Vagina (tissue), 2 donors: Measurements from ENCODE around the gene TMPRSS5. TPM values are rescaled to one million over a fixed set of nuclear protein-coding genes. Genes with fewer than 3 reads are reported as not detected.

Experiments
- DNase-seq, 2 donors: peaks; one replicate each; pipeline ENCODE4 v3.0.0-alpha.2; 2017; ENCODE audit errors: extremely low spot score in 2 of 2
- H3K27ac ChIP-seq: fragments of 200-600 bp; sonication (generic); one replicate; pipeline ENCODE4 v1.5.1; 2019
- H3K27me3 ChIP-seq: fragments of 200-600 bp; sonication (generic); one replicate; pipeline ENCODE4 v1.5.1; 2019
- H3K36me3 ChIP-seq, 2 donors: fragments of 200-600 bp; sonication (generic); one replicate each; pipeline ENCODE4 v1.5.1; 2017 to 2019
- H3K4me1 ChIP-seq: fragments of 200-600 bp; sonication (generic); one replicate; pipeline ENCODE4 v1.5.1; 2019
- H3K4me3 ChIP-seq, 2 donors: fragments of 200-600 bp; sonication (generic); 1 replicate in 1 of 2; 2 replicates in 1 of 2; pipeline ENCODE4 v1.5.1; 2016 to 2019
- H3K9me3 ChIP-seq: fragments of 200-600 bp; sonication (generic); one replicate; pipeline ENCODE4 v1.5.1; 2019
- CTCF ChIP-seq, 3 experiments: fragments of 450-650 bp in 2 of 3; fragments of 200-600 bp in 1 of 3; sonication (generic) in 1 of 3; IDR thresholded peaks; one replicate each; pipeline ENCODE4 v1.5.1; 2017 to 2019; ENCODE audit warnings: antibody characterized with exemption in 3 of 3, mild to moderate bottlenecking in 2 of 3, moderate library complexity in 2 of 3
- POLR2A ChIP-seq, 2 donors: fragments of 450-650 bp; IDR thresholded peaks; one replicate each; pipeline ENCODE4 v1.6.1; 2017; ENCODE audit warnings: antibody characterized with exemption in 2 of 2, mild to moderate bottlenecking in 2 of 2, moderate library complexity in 2 of 2
- POLR2AphosphoS5 ChIP-seq, 2 donors: sonication (generic); formaldehyde crosslinking; IDR thresholded peaks; one replicate each; pipeline ENCODE4 v1.9.0; 2017; ENCODE audit warnings: antibody characterized with exemption in 2 of 2, mild to moderate bottlenecking in 2 of 2, low read depth in 1 of 2; ENCODE audit not compliant: insufficient read depth in 1 of 2
- intact Hi-C: fragments of 100-400 bp; cut with DNase I; formaldehyde crosslinking; loops from one replicate; pipeline ENCODE4 v1.15.1; 2023
- total RNA-seq: library from RNA; depleted of rRNA; stranded (reverse); fragments of >200 nt; gene quantifications from one replicate; pipeline ENCODE4 v1.2.3, GENCODE V29; 2016

The TMPRSS5 gene
- total RNA-seq, 1 donor from 2014 or later = not detected

- intact Hi-C loops = no loop called here
- H3K27me3 ChIP-seq = no peaks in the 10 kb centered on the region
- H3K4me3 ChIP-seq = no peak overlapping the region
- DNase-seq = peak in 1 of 2 donors; percentile 47
- TF ChIP-seq POLR2A (IDR thresholded peaks at IDR 0.05) = no peak
- no peaks in the 10 kb centered on the region for H3K4me1 ChIP-seq
- no peaks in the 10 kb centered on the region for H3K36me3 ChIP-seq
- no peak overlapping the region for H3K27ac ChIP-seq
- no peaks in the 10 kb centered on the region for H3K9me3 ChIP-seq
Observed at GRCh38 chr11:113698515-113698914, 7.6 kb downstream of the TMPRSS5 start.

GRCh38 chr11:113697756-113698407 lies 8.2 kb downstream of the TMPRSS5 start:
- no peaks in the 10 kb centered on the region for H3K9me3 ChIP-seq
- peak in 1 of 2 donors; percentile 16 for DNase-seq
- H3K4me1 ChIP-seq = no peaks in the 10 kb centered on the region
- intact Hi-C loops = no loop called here
- H3K27me3 ChIP-seq = no peaks in the 10 kb centered on the region
- TF ChIP-seq CTCF (IDR thresholded peaks at IDR 0.05) (no peak), POLR2AphosphoS5 (IDR thresholded peaks at IDR 0.05; ENCODE audit: insufficient read depth in 1 of 2, low read depth in 1 of 2) (no peak), POLR2A (IDR thresholded peaks at IDR 0.05) (no peak)
- no peak overlapping the region for H3K27ac ChIP-seq
- no peaks in the 10 kb centered on the region for H3K36me3 ChIP-seq
- H3K4me3 ChIP-seq = no peak overlapping the region

GRCh38 chr11:113697111-113697510 lies 9.0 kb downstream of the TMPRSS5 start:
- peak in 1 of 2 donors; percentile 52 for DNase-seq
- Histone ChIP-seq H3K4me3 (no peak overlapping the region), H3K9me3 (no peaks in the 10 kb centered on the region), H3K27me3 (no peaks in the 10 kb centered on the region), H3K27ac (no peak overlapping the region), H3K36me3 (no peaks in the 10 kb centered on the region), H3K4me1 (no peaks in the 10 kb centered on the region)
- TF ChIP-seq POLR2A (IDR thresholded peaks at IDR 0.05) = no peak
- no peak for TF ChIP-seq POLR2AphosphoS5 (IDR thresholded peaks at IDR 0.05; ENCODE audit: insufficient read depth in 1 of 2, low read depth in 1 of 2)
- no peak for TF ChIP-seq CTCF (IDR thresholded peaks at IDR 0.05)
- intact Hi-C loops = no loop called here

GRCh38 chr11:113695207-113695606 lies 10.9 kb downstream of the TMPRSS5 start:
- Histone ChIP-seq H3K27ac (no peak overlapping the region), H3K36me3 (no peaks in the 10 kb centered on the region), H3K4me1 (peaks cover 5% of the 10 kb centered on the region), H3K4me3 (no peak overlapping the region), H3K9me3 (no peaks in the 10 kb centered on the region), H3K27me3 (no peaks in the 10 kb centered on the region)
- TF ChIP-seq POLR2AphosphoS5 (IDR thresholded peaks at IDR 0.05; ENCODE audit: insufficient read depth in 1 of 2, low read depth in 1 of 2) = no peak
- TF ChIP-seq POLR2A (IDR thresholded peaks at IDR 0.05) = no peak
- no peak for TF ChIP-seq CTCF (IDR thresholded peaks at IDR 0.05)
- intact Hi-C loops = no loop called here
- no peak for DNase-seq

GRCh38 chr11:113694390-113694789 lies 11.7 kb downstream of the TMPRSS5 start:
- no peak overlapping the region for H3K27ac ChIP-seq
- intact Hi-C loops = no loop called here
- no peak for TF ChIP-seq CTCF (IDR thresholded peaks at IDR 0.05)
- no peak for TF ChIP-seq POLR2A (IDR thresholded peaks at IDR 0.05)
- no peak for TF ChIP-seq POLR2AphosphoS5 (IDR thresholded peaks at IDR 0.05; ENCODE audit: insufficient read depth in 1 of 2, low read depth in 1 of 2)
- no peak for DNase-seq
- H3K4me1 ChIP-seq = peaks cover 5% of the 10 kb centered on the region
- no peaks in the 10 kb centered on the region for H3K9me3 ChIP-seq
- no peaks in the 10 kb centered on the region for H3K27me3 ChIP-seq
- H3K4me3 ChIP-seq = no peak overlapping the region
- no peaks in the 10 kb centered on the region for H3K36me3 ChIP-seq
